Osteoblast (primary cell): ENCODE data around the gene NYNRIN. TPM values are rescaled to one million over a fixed set of nuclear protein-coding genes. Genes with fewer than 3 reads are reported as not detected.
A peak's percentile ranks its signal among the peaks of the same experiment; 100 is the strongest.

Experiments used
- DNase-seq: peaks from one replicate; pipeline ENCODE4 v3.0.0; 2011; ENCODE audit warnings: low spot score, mixed read lengths; ENCODE audit not compliant: insufficient read length; ENCODE audit errors: missing footprints
- H2AFZ ChIP-seq: 2 replicates; pipeline ENCODE4 v1.6.0; 2011; ENCODE audit warnings: mild to moderate bottlenecking, low read length
- H3K27ac ChIP-seq: 2 replicates; pipeline ENCODE4 v1.5.1; 2011; ENCODE audit warnings: mild to moderate bottlenecking, low read depth, low read length, moderate library complexity
- H3K27me3 ChIP-seq: 2 replicates; pipeline ENCODE4 v1.6.0; 2012; ENCODE audit warnings: mild to moderate bottlenecking, control low read depth, inconsistent platforms, low read length, moderate library complexity; ENCODE audit not compliant: insufficient read depth
- H3K36me3 ChIP-seq: 2 replicates; pipeline ENCODE4 v1.5.1; 2011; ENCODE audit warnings: mild to moderate bottlenecking, low read length, control low read depth, moderate library complexity; ENCODE audit not compliant: insufficient read depth
- H3K4me1 ChIP-seq: 2 replicates; pipeline ENCODE4 v1.5.1; 2011; ENCODE audit warnings: mild to moderate bottlenecking, low read length, control low read depth, moderate library complexity; ENCODE audit not compliant: insufficient read depth
- H3K4me2 ChIP-seq: 2 replicates; pipeline ENCODE4 v1.6.0; 2011; ENCODE audit warnings: mild to moderate bottlenecking, low read length; ENCODE audit not compliant: insufficient read depth
- H3K4me3 ChIP-seq: fragments of 200-600 bp; sonication (generic); 3 replicates; pipeline ENCODE4 v1.5.1; 2012; ENCODE audit warnings: mild to moderate bottlenecking, low read length, inconsistent platforms; ENCODE audit not compliant: insufficient read depth
- H3K79me2 ChIP-seq: 2 replicates; pipeline ENCODE4 v1.6.0; 2012; ENCODE audit warnings: mild to moderate bottlenecking, low read length, control low read depth, inconsistent platforms; ENCODE audit not compliant: insufficient read depth
- H3K9me3 ChIP-seq: 2 replicates; pipeline ENCODE4 v1.5.1; 2011; ENCODE audit warnings: low read depth, low read length, control low read depth
- H4K20me1 ChIP-seq: 2 replicates; pipeline ENCODE4 v1.6.0; 2012; ENCODE audit warnings: mild to moderate bottlenecking, low read length, control low read depth; ENCODE audit not compliant: insufficient read depth
- CTCF ChIP-seq: IDR thresholded peaks from 2 replicates; pipeline ENCODE4 v1.5.1; 2011; ENCODE audit warnings: mild to moderate bottlenecking, low read depth, low read length, moderate library complexity; ENCODE audit errors: extremely low read depth
- total RNA-seq: library from RNA; depleted of rRNA; stranded (reverse); fragments of >200 nt; gene quantifications from 2 replicates; pipeline ENCODE4 v1.2.3, GENCODE V29; 2012

NYNRIN gene
- total RNA-seq, 1 donor, result 7.2 TPM

GRCh38 chr14:24429395-24430142, 30.8 kb downstream of the NYNRIN start, which contains the start of the genes CBLN3 and KHNYN:
CBLN3 (minus strand) TSS chr14:24429668; CDS start chr14:24429054, 614 bp downstream.
KHNYN (plus strand) TSS chr14:24429954; CDS start chr14:24430731, 777 bp downstream.
- Histone ChIP-seq H3K27ac (peak within 1 kb of the TSS; percentile 95), H3K4me1 (peaks cover 45% of the 10 kb centered on the region), H3K79me2 (peaks cover 33% of the 10 kb centered on the region), H4K20me1 (peaks cover 21% of the 10 kb centered on the region), H3K4me2 (peak within 1 kb of the TSS; percentile 93), H2AFZ (peak within 1 kb of the TSS; percentile 84), H3K4me3 (peak within 1 kb of the TSS; percentile 87), H3K36me3 (peaks cover 24% of the 10 kb centered on the region), H3K9me3 (no peaks in the 10 kb centered on the region), H3K27me3 (no peaks in the 10 kb centered on the region)
- TF ChIP-seq CTCF, result no peak
- peak; percentile 99 for DNase-seq

- Histone ChIP-seq H3K9me3 (no peaks in the 10 kb centered on the region), H3K27me3 (no peaks in the 10 kb centered on the region), H3K27ac (peak overlapping the region; percentile 95), H3K4me2 (peak overlapping the region; percentile 93), H3K36me3 (peaks cover 31% of the 10 kb centered on the region), H2AFZ (peak overlapping the region; percentile 54), H4K20me1 (peaks cover 21% of the 10 kb centered on the region), H3K4me3 (peak overlapping the region; percentile 87), H3K79me2 (peaks cover 33% of the 10 kb centered on the region), H3K4me1 (peaks cover 40% of the 10 kb centered on the region)
- peak; percentile 99 for DNase-seq
- no peak for TF ChIP-seq CTCF
Observed at GRCh38 chr14:24430143-24430681, 31.4 kb downstream of the NYNRIN start.

DNA sequence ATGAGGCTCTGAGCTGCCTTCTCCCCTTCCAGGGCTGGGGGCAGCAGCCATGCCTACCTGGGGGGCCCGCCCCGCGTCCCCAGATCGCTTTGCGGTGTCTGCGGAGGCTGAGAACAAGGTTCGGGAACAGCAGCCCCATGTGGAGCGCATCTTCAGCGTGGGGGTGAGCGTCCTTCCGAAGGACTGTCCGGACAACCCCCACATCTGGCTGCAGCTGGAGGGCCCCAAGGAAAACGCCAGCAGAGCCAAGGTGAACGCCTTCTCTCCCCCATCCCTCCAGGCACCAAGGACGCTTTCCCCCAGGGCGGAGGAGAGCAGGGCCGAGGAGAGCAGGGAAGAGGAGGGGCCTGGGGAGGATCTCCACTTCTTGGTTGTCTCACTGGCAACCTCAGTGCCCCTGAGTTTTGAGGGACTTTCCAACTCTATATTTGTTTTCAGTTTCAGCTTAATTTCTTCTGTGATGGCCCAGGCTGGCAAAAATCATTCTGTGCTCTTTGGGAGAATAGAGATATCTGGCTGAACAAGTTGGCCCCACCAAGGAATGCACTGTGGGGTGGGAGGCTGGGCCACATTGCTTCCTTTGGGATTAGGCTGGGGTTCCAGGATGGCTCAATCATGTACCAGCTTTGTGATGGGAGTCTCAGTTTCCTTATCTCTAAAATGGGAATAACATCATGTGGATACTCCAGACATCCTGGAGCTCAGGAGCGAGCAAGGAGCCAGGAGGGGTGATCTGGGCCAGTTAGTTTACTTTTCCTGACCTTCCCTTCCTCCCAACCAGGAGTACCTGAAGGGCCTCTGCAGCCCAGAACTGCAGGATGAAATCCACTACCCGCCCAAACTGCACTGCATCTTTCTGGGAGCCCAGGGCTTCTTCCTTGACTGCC, 32.1 kb downstream of the NYNRIN start:
- Histone ChIP-seq H3K4me2 (peak overlapping the region; percentile 93), H3K27me3 (no peaks in the 10 kb centered on the region), H3K4me1 (peaks cover 33% of the 10 kb centered on the region), H3K27ac (peak overlapping the region; percentile 95), H3K36me3 (peaks cover 38% of the 10 kb centered on the region), H2AFZ (peak overlapping the region; percentile 54), H3K4me3 (peak overlapping the region; percentile 87), H3K79me2 (peaks cover 33% of the 10 kb centered on the region), H3K9me3 (no peaks in the 10 kb centered on the region), H4K20me1 (peaks cover 21% of the 10 kb centered on the region)
- DNase-seq, result peak; percentile 96
- no peak for TF ChIP-seq CTCF
